GM21576 (cell line): Measurements from ENCODE around the gene SNAI3.

Experiments
- ATAC-seq: cut with Tn5 transposase; IDR thresholded peaks from one replicate; pipeline ENCODE4 v1.9.1; 2021; ENCODE audit warnings: mild to moderate bottlenecking, moderate library complexity; ENCODE audit not compliant: unreplicated experiment

Gene SNAI3

GRCh38 chr16:88705801-88706228 lies 19.5 kb upstream of the SNAI3 start:
- no peak for ATAC-seq

- ATAC-seq, result no peak
Observed at GRCh38 chr16:88705076-88705684, 18.9 kb upstream of the SNAI3 start.

- no peak for ATAC-seq
Observed at GRCh38 chr16:88703486-88704309, 17.4 kb upstream of the SNAI3 start.

- ATAC-seq, result no peak
Observed at GRCh38 chr16:88702371-88703210, 16.3 kb upstream of the SNAI3 start.

GRCh38 chr16:88701581-88702370 lies 15.5 kb upstream of the SNAI3 start:
- ATAC-seq, result no peak

GRCh38 chr16:88700636-88701482 lies 14.6 kb upstream of the SNAI3 start:
- peak; percentile 64 for ATAC-seq

- no peak for ATAC-seq
Observed at GRCh38 chr16:88700322-88700635, 14.0 kb upstream of the SNAI3 start.

- no peak for ATAC-seq
Observed at GRCh38 chr16:88699180-88699579, 12.9 kb upstream of the SNAI3 start.

GRCh38 chr16:88698646-88699045 lies 12.3 kb upstream of the SNAI3 start:
- no peak for ATAC-seq

- ATAC-seq, result no peak
Observed at GRCh38 chr16:88697831-88698615, 11.7 kb upstream of the SNAI3 start.

GRCh38 chr16:88697116-88697830 lies 11.0 kb upstream of the SNAI3 start:
- no peak for ATAC-seq

- no peak for ATAC-seq
Observed at GRCh38 chr16:88696441-88696840, 10.1 kb upstream of the SNAI3 start.

- ATAC-seq, result no peak
Observed at GRCh38 chr16:88695753-88696152, 9.4 kb upstream of the SNAI3 start.

GRCh38 chr16:88695218-88695617 lies 8.9 kb upstream of the SNAI3 start:
- ATAC-seq, result no peak

- ATAC-seq, result no peak
Observed at GRCh38 chr16:88694221-88695087, 8.1 kb upstream of the SNAI3 start.

- ATAC-seq, result no peak
Observed at GRCh38 chr16:88693420-88694177, 7.3 kb upstream of the SNAI3 start.

GRCh38 chr16:88692861-88693260 lies 6.6 kb upstream of the SNAI3 start:
- no peak for ATAC-seq
